Stimulated activated CD4-positive, alpha-beta T cell treated with anti-CD3 and anti-CD28 coated beads, Interleukin-1b, Interleukin-23, amount 100 ng/mL, for 48 hours (primary cell): Measurements from ENCODE around the gene ABCA9.
"Not testable (repeated sequence)": the region's sequence is repeated elsewhere in the genome, so short reads cannot be mapped to it uniquely, and the experiment has no call there.

Experiments
- DNase-seq: peaks from one replicate; pipeline ENCODE4 v3.0.0-alpha.2; 2020

Gene ABCA9

GRCh38 chr17:69060822-69061221 is at the start of gene ABCA9:
Gene ABCA9 (minus strand): TSS chr17:69060927. CDS start chr17:69051126, 9,801 bp downstream.
- DNase-seq = no peak

GRCh38 chr17:69105907-69106730 is 45.4 kb upstream of the ABCA9 start:
- no peak for DNase-seq

GRCh38 chr17:69103557-69104233 is 43.0 kb upstream of the ABCA9 start:
- no peak for DNase-seq

- DNase-seq = no peak
Observed at GRCh38 chr17:69098625-69099024, 37.9 kb upstream of the ABCA9 start.

GRCh38 chr17:69096541-69096940 is 35.8 kb upstream of the ABCA9 start:
- no peak for DNase-seq

- DNase-seq = no peak
Observed at GRCh38 chr17:69093995-69094394, 33.3 kb upstream of the ABCA9 start.

GRCh38 chr17:69093279-69093789 is 32.6 kb upstream of the ABCA9 start:
- DNase-seq = no peak

- DNase-seq = no peak
Observed at GRCh38 chr17:69090365-69090764, 29.6 kb upstream of the ABCA9 start.

GRCh38 chr17:69088643-69089200 is 28.0 kb upstream of the ABCA9 start:
- DNase-seq = no peak

- no peak for DNase-seq
Observed at GRCh38 chr17:69086641-69087040, 25.9 kb upstream of the ABCA9 start.

GRCh38 chr17:69084911-69085310 is 24.2 kb upstream of the ABCA9 start:
- no peak for DNase-seq

GRCh38 chr17:69082696-69083095 is 22.0 kb upstream of the ABCA9 start:
- DNase-seq = no peak

GRCh38 chr17:69078864-69079263 is 18.1 kb upstream of the ABCA9 start:
- DNase-seq = no peak

- no peak for DNase-seq
Observed at GRCh38 chr17:69075823-69076222, 15.1 kb upstream of the ABCA9 start.

GRCh38 chr17:69073392-69073791 is 12.7 kb upstream of the ABCA9 start:
- not testable (repeated sequence) for DNase-seq

GRCh38 chr17:69072803-69073256 is 12.1 kb upstream of the ABCA9 start:
- DNase-seq = not testable (repeated sequence)

- DNase-seq = not testable (repeated sequence)
Observed at GRCh38 chr17:69071233-69071586, 10.5 kb upstream of the ABCA9 start.

- DNase-seq = not testable (repeated sequence)
Observed at GRCh38 chr17:69070378-69071232, 9.9 kb upstream of the ABCA9 start.

GRCh38 chr17:69069226-69069750 is 8.6 kb upstream of the ABCA9 start:
- DNase-seq = no peak

GRCh38 chr17:69067274-69068047 is 6.7 kb upstream of the ABCA9 start:
- no peak for DNase-seq

GRCh38 chr17:69066482-69066881 is 5.8 kb upstream of the ABCA9 start:
- no peak for DNase-seq

GRCh38 chr17:69065113-69065512 is 4.4 kb upstream of the ABCA9 start:
- DNase-seq = no peak
